Breast epithelium (tissue), 4 donors: ENCODE measurements around the gene NUDT5. TPM values are rescaled to one million over a fixed set of nuclear protein-coding genes. Genes with fewer than 3 reads are reported as not detected.
"Not testable (repeated sequence)": the region's sequence is repeated elsewhere in the genome, so short reads cannot be mapped to it uniquely, and the experiment has no call there.

Experiments
- DNase-seq, 2 donors: peaks; one replicate each; pipeline ENCODE4 v3.0.0-alpha.2; 2019; ENCODE audit warnings: low spot score in 2 of 2
- H3K27ac ChIP-seq, 2 donors: fragments of 200-600 bp; sonication (generic) in 1 of 2; one replicate each; pipeline ENCODE4 v1.5.1; 2016 to 2019; ENCODE audit warnings: mild to moderate bottlenecking in 1 of 2
- H3K27me3 ChIP-seq, 2 donors: fragments of 200-600 bp; sonication (generic) in 1 of 2; one replicate each; pipeline versions ENCODE4 v1.5.1 to v1.6.0; 2017 to 2019; ENCODE audit warnings: control low read depth in 1 of 2, mild to moderate bottlenecking in 1 of 2
- H3K36me3 ChIP-seq: fragments of 200-600 bp; one replicate; pipeline ENCODE4 v1.5.1; 2019
- H3K4me1 ChIP-seq, 2 donors: fragments of 200-600 bp; sonication (generic); one replicate each; pipeline ENCODE4 v1.5.1; 2016 to 2019; ENCODE audit warnings: control low read depth in 1 of 2
- H3K4me3 ChIP-seq, 3 donors: fragments of 200-600 bp; sonication (generic); 1 replicate in 2 of 3; 2 replicates in 1 of 3; pipeline ENCODE4 v1.5.1; 2016 to 2019; ENCODE audit warnings: mild to moderate bottlenecking in 3 of 3, moderate library complexity in 2 of 3
- H3K9me3 ChIP-seq, 2 donors: fragments of 200-600 bp; sonication (generic) in 1 of 2; one replicate each; pipeline ENCODE4 v1.5.1; 2016 to 2019; ENCODE audit warnings: control low read depth in 1 of 2
- POLR2A ChIP-seq: fragments of 450-650 bp; IDR thresholded peaks from one replicate; pipeline ENCODE4 v1.6.1; 2016; ENCODE audit warnings: antibody characterized with exemption, mild to moderate bottlenecking, moderate library complexity
- POLR2AphosphoS5 ChIP-seq, 3 donors: sonication (generic); formaldehyde crosslinking; IDR thresholded peaks; one replicate each; pipeline ENCODE4 v1.6.1; 2017; ENCODE audit warnings: antibody characterized with exemption in 3 of 3
- intact Hi-C: fragments of 100-400 bp; cut with DNase I; formaldehyde crosslinking; loops from one replicate; pipeline ENCODE4 v1.15.1; 2023; ENCODE audit warnings: low total_unique reads
- total RNA-seq, 3 donors: library from RNA; depleted of rRNA; stranded (reverse); fragments of >200 nt; gene quantifications; one replicate each; pipeline ENCODE4 v1.1.0, GENCODE V29; 2016
- TF ChIP-seq, protein P1 (sequence below), 3 donors: fragments of 450-650 bp; IDR thresholded peaks; one replicate each; pipeline ENCODE4 v1.5.1; 2016 to 2017; ENCODE audit warnings: antibody characterized with exemption in 3 of 3, mild to moderate bottlenecking in 3 of 3, moderate library complexity in 3 of 3

Gene NUDT5
- total RNA-seq, 3 donors from 2014 or later, result 44.3 to 54.4 (median 49.3) TPM

DNA sequence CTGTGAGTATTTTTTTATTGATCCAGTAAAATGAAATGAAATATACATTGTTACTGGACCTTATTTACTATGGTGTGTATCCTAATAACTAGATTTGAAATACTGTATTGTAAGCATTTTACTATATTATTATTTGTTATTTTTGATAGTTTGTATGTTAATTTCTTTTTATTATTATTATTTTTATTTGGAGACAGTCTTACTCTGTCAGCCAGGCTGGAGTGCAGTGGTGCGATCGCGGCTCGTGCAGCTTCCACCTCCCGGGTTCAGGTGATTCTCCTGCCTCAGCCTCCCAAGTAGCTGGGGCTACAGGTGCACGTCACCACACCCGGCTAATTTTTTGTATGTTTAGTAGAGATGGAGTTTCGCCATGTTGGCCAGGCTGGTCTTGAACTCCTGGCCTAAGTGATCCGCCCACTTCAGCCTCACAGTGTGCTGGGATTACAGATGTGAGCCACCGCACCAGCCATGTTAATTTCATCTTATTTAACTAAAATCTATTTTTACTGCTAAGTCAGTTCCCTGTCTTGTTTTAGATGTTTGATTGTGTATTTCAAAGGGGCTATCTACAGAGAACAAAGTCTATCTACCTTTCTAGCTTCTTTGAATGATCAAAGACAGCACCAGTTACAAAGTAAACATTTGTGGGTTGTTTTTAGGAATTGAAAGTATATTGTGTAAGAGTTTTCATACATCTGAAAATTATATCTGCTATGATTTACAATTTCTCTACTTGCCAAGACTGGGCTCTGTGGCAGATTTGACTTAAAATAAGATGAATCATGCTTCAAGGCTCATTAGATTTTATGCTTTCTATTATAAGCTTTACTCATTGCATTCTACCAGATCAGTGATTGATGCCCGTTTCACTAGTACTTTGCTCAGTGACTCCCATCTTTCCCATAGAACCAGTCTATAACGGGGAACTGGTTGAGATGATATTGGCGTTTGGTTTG is 41.9 kb upstream of the NUDT5 start:
- no peaks in the 10 kb centered on the region for H3K9me3 ChIP-seq
- H3K4me1 ChIP-seq, result no peaks in the 10 kb centered on the region
- H3K27ac ChIP-seq, result no peak overlapping the region
- DNase-seq, result no peak
- TF ChIP-seq, protein P1, sequence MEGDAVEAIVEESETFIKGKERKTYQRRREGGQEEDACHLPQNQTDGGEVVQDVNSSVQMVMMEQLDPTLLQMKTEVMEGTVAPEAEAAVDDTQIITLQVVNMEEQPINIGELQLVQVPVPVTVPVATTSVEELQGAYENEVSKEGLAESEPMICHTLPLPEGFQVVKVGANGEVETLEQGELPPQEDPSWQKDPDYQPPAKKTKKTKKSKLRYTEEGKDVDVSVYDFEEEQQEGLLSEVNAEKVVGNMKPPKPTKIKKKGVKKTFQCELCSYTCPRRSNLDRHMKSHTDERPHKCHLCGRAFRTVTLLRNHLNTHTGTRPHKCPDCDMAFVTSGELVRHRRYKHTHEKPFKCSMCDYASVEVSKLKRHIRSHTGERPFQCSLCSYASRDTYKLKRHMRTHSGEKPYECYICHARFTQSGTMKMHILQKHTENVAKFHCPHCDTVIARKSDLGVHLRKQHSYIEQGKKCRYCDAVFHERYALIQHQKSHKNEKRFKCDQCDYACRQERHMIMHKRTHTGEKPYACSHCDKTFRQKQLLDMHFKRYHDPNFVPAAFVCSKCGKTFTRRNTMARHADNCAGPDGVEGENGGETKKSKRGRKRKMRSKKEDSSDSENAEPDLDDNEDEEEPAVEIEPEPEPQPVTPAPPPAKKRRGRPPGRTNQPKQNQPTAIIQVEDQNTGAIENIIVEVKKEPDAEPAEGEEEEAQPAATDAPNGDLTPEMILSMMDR (IDR thresholded peaks at IDR 0.05), result no peak
- no peak for TF ChIP-seq POLR2AphosphoS5 (IDR thresholded peaks at IDR 0.05)
- TF ChIP-seq POLR2A, result no peak
- peaks cover 3% of the 10 kb centered on the region for H3K36me3 ChIP-seq
- intact Hi-C loops, result no loop called here
- H3K4me3 ChIP-seq, result no peak overlapping the region
- H3K27me3 ChIP-seq, result no peaks in the 10 kb centered on the region

GRCh38 chr10:12235796-12236195 is 40.1 kb upstream of the NUDT5 start:
- TF ChIP-seq POLR2A (no peak), POLR2AphosphoS5 (IDR thresholded peaks at IDR 0.05) (no peak)
- TF ChIP-seq, protein P1 (IDR thresholded peaks at IDR 0.05), result no peak
- no peaks in the 10 kb centered on the region for H3K27me3 ChIP-seq
- H3K4me3 ChIP-seq, result no peak overlapping the region
- no peak for DNase-seq
- H3K36me3 ChIP-seq, result peaks cover 3% of the 10 kb centered on the region
- no peak overlapping the region for H3K27ac ChIP-seq
- no peaks in the 10 kb centered on the region for H3K4me1 ChIP-seq
- H3K9me3 ChIP-seq, result no peaks in the 10 kb centered on the region
- intact Hi-C loops, result no loop called here

DNA sequence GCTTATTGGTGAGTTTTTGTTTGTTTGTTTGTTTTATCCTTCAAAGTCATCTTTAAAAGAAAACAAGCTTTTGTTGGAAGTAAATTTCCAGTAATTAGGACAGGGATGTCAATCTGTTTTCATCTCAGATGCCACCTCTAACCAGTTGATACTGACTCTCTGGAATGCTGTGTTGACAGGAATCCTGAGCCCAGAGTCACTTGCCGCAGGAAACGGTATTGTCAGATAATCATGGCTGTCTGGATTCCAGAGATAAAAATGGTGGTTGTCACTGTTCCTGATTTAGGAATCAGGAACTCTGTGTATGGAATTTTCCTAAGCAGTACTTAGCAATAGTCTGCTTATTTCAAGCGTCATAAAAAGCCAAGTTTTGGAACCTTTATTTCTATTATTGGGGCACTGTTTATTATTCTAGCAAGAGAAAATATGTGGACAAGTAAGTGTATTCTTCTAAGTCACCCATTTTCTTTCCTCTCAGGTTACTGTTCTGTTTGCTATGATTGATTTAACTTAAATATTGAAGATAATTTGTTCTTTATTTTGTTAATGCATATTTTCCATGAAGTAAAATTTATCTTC is 39.5 kb upstream of the NUDT5 start:
- Histone ChIP-seq H3K4me3 (no peak overlapping the region), H3K36me3 (peaks cover 3% of the 10 kb centered on the region), H3K9me3 (no peaks in the 10 kb centered on the region), H3K27ac (no peak overlapping the region), H3K4me1 (no peaks in the 10 kb centered on the region), H3K27me3 (no peaks in the 10 kb centered on the region)
- intact Hi-C loops, result no loop called here
- TF ChIP-seq, protein P1 (IDR thresholded peaks at IDR 0.05), result no peak
- TF ChIP-seq POLR2A (no peak), POLR2AphosphoS5 (IDR thresholded peaks at IDR 0.05) (no peak)
- DNase-seq, result no peak

GRCh38 chr10:12234687-12235086 is 39.0 kb upstream of the NUDT5 start:
- H3K36me3 ChIP-seq, H3K27ac ChIP-seq, intact Hi-C loops, H3K9me3 ChIP-seq, DNase-seq, H3K4me1 ChIP-seq, H3K4me3 ChIP-seq, H3K27me3 ChIP-seq: not testable (repeated sequence)

- no peak overlapping the region for H3K27ac ChIP-seq
- TF ChIP-seq POLR2A (no peak), POLR2AphosphoS5 (IDR thresholded peaks at IDR 0.05) (no peak)
- no peak for DNase-seq
- intact Hi-C loops, result no loop called here
- H3K4me3 ChIP-seq, result no peak overlapping the region
- no peaks in the 10 kb centered on the region for H3K4me1 ChIP-seq
- no peaks in the 10 kb centered on the region for H3K36me3 ChIP-seq
- H3K9me3 ChIP-seq, result no peaks in the 10 kb centered on the region
- H3K27me3 ChIP-seq, result no peaks in the 10 kb centered on the region
Observed at GRCh38 chr10:12228851-12229250, 33.2 kb upstream of the NUDT5 start.

DNA sequence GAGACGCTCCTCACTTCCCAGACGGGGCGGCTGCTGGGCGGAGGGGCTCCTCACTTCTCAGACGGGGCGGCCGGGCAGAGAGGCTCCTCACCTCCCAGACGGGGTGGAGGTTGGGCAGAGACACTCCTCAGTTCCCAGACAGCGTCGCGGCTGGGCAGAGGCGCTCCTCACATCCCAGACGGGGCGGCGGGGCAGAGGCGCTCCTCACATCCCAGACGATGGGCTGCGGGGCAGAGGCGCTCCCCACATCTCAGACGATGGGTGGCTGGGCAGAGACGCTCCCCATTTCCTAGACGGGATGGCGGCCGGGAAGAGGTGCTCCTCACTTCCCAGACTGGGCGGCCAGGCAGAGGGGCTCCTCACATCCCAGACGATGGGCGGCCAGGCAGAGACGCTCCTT is 30.7 kb upstream of the NUDT5 start:
- H3K9me3 ChIP-seq, H3K4me1 ChIP-seq, DNase-seq, H3K27me3 ChIP-seq, H3K4me3 ChIP-seq, H3K36me3 ChIP-seq, H3K27ac ChIP-seq, intact Hi-C loops: not testable (repeated sequence)
